Stimulated activated naive CD8-positive, alpha-beta T cell treated with anti-CD3 and anti-CD28 coated beads, Interleukin-15, amount 100 ng/mL, for 72 hours (primary cell): ENCODE measurements around the gene D2HGDH.
"Not testable (repeated sequence)": the region's sequence is repeated elsewhere in the genome, so short reads cannot be mapped to it uniquely, and the experiment has no call there.

Source experiments
- ATAC-seq: fragments of 150-1000 bp; cut with Tn5 transposase; 2 replicates; pipeline ENCODE4 v1.10.0; 2021; ENCODE audit warnings: mild to moderate bottlenecking, moderate library complexity
- DNase-seq, 2 donors: peaks; one replicate each; pipeline ENCODE4 v3.0.0; 2021 to 2022
- H3K27ac Mint-ChIP-seq, 2 donors: one replicate each; pipeline ENCODE4 v1.8.0; 2022; ENCODE audit warnings: mild to moderate bottlenecking in 2 of 2, mixed read lengths in 2 of 2, moderate library complexity in 2 of 2
- H3K27me3 Mint-ChIP-seq: one replicate; pipeline ENCODE4 v1.8.0; 2022; ENCODE audit warnings: mixed read lengths
- H3K4me1 Mint-ChIP-seq: one replicate; pipeline ENCODE4 v1.8.0; 2022; ENCODE audit warnings: mild to moderate bottlenecking, mixed read lengths
- H3K4me3 Mint-ChIP-seq, 2 donors: one replicate each; pipeline ENCODE4 v1.8.0; 2022; ENCODE audit warnings: mild to moderate bottlenecking in 2 of 2, mixed read lengths in 2 of 2, moderate library complexity in 1 of 2
- H3K9me3 Mint-ChIP-seq, 2 donors: one replicate each; pipeline ENCODE4 v1.8.0; 2022; ENCODE audit warnings: mixed read lengths in 2 of 2

Gene D2HGDH

GRCh38 chr2:241777686-241778627 is 43.5 kb downstream of the D2HGDH start:
- Mint-ChIP-seq H3K27ac (peak overlapping the region in 1 of 2 donors; percentile 42), H3K27me3 (peaks cover 19% of the 10 kb centered on the region), H3K9me3 (no peaks in the 10 kb centered on the region), H3K4me1 (peaks cover 6% of the 10 kb centered on the region), H3K4me3 (no peak overlapping the region)
- ATAC-seq (no peak), DNase-seq (no peak)

DNA sequence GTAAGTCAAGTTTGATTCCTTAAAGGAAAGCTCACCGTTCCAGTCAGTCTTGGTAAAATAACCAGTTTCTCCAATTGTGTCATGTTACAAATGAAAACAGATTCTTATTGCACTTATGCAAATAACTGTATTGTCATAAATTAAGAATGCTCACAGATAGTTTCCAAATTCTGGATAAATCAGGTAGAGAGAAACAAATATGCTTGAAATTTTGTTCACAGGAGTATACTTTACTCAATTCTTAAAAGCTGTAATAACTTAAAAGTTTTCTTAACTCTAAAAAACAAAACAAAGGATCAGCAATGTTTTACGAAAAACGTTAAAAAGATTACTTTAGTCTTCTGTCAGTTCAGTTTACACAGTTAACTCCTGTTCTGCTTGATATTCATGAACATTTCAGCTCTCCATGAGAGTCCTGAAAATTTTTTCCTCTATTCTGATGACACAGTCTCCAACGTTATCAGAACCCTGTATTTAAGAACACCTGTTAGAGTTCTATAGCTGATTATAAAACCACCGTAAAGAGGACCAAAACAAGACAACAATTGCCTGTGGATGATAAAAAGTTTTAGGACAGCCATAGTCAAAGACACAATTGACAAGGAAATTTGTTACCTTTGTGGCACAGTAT is 46.6 kb downstream of the D2HGDH start:
- DNase-seq = no peak
- no peak overlapping the region for H3K4me3 Mint-ChIP-seq
- H3K4me1 Mint-ChIP-seq = no peaks in the 10 kb centered on the region
- no peak for ATAC-seq
- no peak overlapping the region for H3K27ac Mint-ChIP-seq
- H3K27me3 Mint-ChIP-seq = peaks cover 8% of the 10 kb centered on the region
- no peaks in the 10 kb centered on the region for H3K9me3 Mint-ChIP-seq

DNA sequence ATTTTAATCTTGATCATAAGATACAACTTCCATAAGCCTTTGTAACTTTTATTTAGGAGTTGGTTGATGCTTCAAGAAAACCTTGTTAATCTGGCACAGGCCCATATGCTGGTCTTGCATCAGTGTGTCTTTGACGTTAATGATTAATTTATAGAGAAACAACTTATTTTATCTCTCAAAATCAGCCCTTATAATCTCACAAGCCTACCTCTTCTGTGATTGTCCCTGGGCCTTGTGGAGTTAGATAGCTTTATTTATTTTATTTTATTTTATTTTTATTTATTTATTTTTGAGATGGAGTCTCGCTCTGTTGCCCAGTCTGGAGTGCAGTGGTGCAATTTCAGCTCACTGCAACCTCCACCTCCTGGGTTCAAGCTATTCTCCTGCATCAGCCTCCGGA is 47.6 kb downstream of the D2HGDH start:
- H3K4me1 Mint-ChIP-seq, DNase-seq, H3K27me3 Mint-ChIP-seq, H3K9me3 Mint-ChIP-seq, H3K27ac Mint-ChIP-seq, H3K4me3 Mint-ChIP-seq, ATAC-seq: not testable (repeated sequence)

GRCh38 chr2:241788135-241788534 is 53.7 kb downstream of the D2HGDH start:
- Mint-ChIP-seq H3K4me3 (peak overlapping the region; percentile 2 to 26), H3K27ac (peak overlapping the region in 1 of 2 donors; percentile 54)
- ATAC-seq = peak; percentile 46

GRCh38 chr2:241788572-241788971 is 54.1 kb downstream of the D2HGDH start:
- peaks cover 27% of the 10 kb centered on the region for H3K4me1 Mint-ChIP-seq
- peak overlapping the region in 1 of 2 donors; percentile 54 for H3K27ac Mint-ChIP-seq
- DNase-seq = peak in 1 of 2 donors; percentile 65
- peak; percentile 99 for ATAC-seq
- peaks cover 10% of the 10 kb centered on the region for H3K27me3 Mint-ChIP-seq
- H3K9me3 Mint-ChIP-seq = peaks cover 12 to 34% of the 10 kb centered on the region in 2 donors
- peak overlapping the region; percentile 2 to 26 for H3K4me3 Mint-ChIP-seq

More at GRCh38 chr2:241788135-241788534, 53.7 kb downstream of the D2HGDH start:
- peaks cover 10% of the 10 kb centered on the region for H3K27me3 Mint-ChIP-seq
- no peak for DNase-seq
- peaks cover 12 to 34% of the 10 kb centered on the region in 2 donors for H3K9me3 Mint-ChIP-seq
- H3K4me1 Mint-ChIP-seq = peaks cover 27% of the 10 kb centered on the region

GRCh38 chr2:241791385-241791784 is 57.0 kb downstream of the D2HGDH start:
- Mint-ChIP-seq H3K9me3 (peaks cover 12 to 34% of the 10 kb centered on the region in 2 donors), H3K4me1 (peaks cover 27% of the 10 kb centered on the region)
- not testable (repeated sequence) for H3K27me3 Mint-ChIP-seq, ATAC-seq, H3K4me3 Mint-ChIP-seq, DNase-seq, H3K27ac Mint-ChIP-seq

DNA sequence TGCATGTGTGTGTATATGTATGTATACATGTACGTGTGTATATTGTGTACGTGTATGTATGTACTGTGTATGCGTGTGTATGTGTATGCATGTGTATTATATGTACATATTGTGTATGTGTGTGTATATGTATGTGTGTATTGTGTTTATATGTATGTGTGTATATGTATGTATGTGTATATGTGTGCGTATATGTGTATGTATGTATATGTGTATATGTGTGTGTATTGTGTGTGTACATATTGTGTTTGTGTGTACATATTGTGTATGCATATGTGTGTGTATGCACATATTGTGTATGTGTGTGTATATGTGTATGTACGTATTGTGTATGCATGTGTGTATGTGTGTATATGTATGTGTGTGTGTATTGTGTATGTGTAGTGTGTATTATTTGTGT is 59.0 kb downstream of the D2HGDH start:
- ATAC-seq = no peak
- peaks cover 10% of the 10 kb centered on the region for H3K27me3 Mint-ChIP-seq

DNA sequence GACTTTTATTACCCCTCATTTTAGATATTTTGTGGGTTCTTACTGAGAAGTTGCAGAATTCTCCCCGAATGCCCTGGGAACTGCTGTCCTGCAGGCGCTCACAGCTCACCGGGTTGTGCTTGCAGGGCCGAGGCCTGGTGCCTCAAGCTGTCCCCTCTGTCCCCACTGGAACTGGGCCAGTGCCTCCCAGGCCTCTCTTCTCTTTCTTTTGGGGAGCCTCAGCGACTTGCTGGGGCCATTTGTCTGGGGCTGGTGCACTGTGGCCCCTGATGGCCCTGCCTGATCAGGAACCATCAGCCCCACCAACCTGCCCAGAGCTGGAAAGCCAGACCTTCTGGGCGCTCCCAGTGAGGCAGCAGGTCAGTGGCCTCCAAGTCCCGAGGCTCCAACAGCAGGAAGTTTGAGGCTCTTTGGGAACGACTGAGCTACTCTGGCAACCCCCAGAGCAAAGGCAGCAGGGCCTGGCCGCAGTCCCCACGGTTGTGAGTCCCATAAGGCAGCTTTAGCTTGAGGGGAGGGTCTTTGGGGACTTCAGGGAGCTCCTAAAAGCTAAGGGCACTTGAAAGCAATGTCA is 59.9 kb downstream of the D2HGDH start:
- no peak overlapping the region for H3K4me3 Mint-ChIP-seq
- no peak for DNase-seq
- no peak overlapping the region for H3K27ac Mint-ChIP-seq
- peaks cover 12 to 15% of the 10 kb centered on the region in 2 donors for H3K9me3 Mint-ChIP-seq
- H3K27me3 Mint-ChIP-seq = peaks cover 10% of the 10 kb centered on the region
- peaks cover 2% of the 10 kb centered on the region for H3K4me1 Mint-ChIP-seq
- no peak for ATAC-seq

More for the DNA sequence above, 59.0 kb downstream of the D2HGDH start:
- Mint-ChIP-seq H3K4me1 (peaks cover 12% of the 10 kb centered on the region), H3K27ac (peak overlapping the region in 1 of 2 donors; percentile 20), H3K9me3 (peaks cover 12 to 24% of the 10 kb centered on the region in 2 donors), H3K4me3 (no peak overlapping the region)
- DNase-seq = no peak

DNA sequence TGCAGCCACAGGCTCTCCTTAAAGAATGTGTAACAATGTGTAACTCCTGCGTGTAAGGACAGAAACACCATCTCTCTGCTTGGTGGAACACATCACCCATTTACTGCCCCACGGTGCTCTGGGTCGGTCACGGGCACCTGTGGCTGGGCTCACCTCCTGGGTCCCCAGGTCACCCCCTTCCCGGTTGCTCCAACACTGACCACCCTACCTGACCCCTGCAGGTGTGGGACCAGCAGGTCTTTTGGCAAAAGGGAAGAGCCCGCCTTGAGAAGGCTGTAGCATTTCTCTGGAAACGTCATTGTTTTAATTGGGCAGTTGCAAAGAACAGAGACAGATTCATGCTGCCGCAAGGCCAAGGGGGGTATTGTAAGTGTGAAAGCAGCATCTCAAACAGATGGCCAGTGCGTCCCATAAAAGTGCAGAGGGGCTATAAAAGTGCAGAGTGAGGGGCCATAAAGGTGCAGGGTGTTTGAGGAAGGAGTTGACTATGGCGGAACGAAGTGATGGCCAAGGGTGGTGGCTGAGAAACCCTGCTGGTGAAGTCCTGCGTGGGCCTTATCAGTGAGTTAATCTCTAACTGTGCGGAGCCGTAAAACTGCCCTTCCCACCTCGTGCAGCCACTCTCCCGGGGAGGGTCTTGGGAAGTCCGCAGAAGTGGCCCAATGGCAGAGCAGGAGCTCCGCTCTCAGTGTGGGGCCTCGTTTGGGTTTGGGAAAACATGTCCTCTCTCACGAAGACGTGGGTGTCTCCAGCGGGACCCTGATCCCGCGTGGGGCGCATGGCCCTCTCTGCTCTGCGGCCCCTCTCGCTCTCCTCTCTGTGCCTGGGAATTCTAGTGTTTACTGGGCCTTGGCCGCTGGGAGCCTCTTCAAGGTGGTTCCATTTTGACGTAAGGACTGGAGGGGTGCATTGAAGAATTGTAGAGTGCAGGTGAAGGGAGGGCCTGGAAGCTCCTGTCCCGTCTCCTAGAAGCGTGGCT is 60.9 kb downstream of the D2HGDH start:
- Mint-ChIP-seq H3K4me3 (no peak overlapping the region), H3K27me3 (peaks cover 8% of the 10 kb centered on the region), H3K27ac (no peak overlapping the region)

DNA sequence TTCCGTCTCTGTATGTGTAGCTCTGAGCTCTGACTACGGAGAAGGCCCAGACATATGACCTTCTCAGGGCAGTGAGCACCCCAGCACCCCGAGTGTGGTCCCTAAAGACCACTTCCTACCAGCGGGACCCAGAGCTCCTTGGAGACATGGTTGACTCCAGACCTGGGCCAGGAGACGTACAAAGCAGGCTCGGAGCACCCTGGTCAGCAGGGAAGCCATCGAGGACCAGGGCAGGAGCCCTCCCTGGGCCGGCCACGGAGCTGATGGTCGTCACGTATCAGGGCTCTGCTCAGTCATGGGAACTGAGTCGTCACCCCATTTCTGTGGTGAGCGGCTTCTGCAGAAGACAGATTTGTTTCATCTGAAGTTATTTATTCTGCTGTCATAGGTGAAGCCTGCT is 61.8 kb downstream of the D2HGDH start:
- peaks cover 6% of the 10 kb centered on the region for H3K27me3 Mint-ChIP-seq
- H3K4me3 Mint-ChIP-seq = no peak overlapping the region
- peak overlapping the region in 1 of 2 donors; percentile 29 for H3K27ac Mint-ChIP-seq
- H3K9me3 Mint-ChIP-seq = peaks cover 0 to under 1% of the 10 kb centered on the region in 2 donors
- no peaks in the 10 kb centered on the region for H3K4me1 Mint-ChIP-seq
- DNase-seq (no peak), ATAC-seq (no peak)

More for the DNA sequence above, 60.9 kb downstream of the D2HGDH start:
- Mint-ChIP-seq H3K9me3 (peaks cover 8 to 10% of the 10 kb centered on the region in 2 donors), H3K4me1 (no peaks in the 10 kb centered on the region)
- DNase-seq (no peak), ATAC-seq (no peak)

DNA sequence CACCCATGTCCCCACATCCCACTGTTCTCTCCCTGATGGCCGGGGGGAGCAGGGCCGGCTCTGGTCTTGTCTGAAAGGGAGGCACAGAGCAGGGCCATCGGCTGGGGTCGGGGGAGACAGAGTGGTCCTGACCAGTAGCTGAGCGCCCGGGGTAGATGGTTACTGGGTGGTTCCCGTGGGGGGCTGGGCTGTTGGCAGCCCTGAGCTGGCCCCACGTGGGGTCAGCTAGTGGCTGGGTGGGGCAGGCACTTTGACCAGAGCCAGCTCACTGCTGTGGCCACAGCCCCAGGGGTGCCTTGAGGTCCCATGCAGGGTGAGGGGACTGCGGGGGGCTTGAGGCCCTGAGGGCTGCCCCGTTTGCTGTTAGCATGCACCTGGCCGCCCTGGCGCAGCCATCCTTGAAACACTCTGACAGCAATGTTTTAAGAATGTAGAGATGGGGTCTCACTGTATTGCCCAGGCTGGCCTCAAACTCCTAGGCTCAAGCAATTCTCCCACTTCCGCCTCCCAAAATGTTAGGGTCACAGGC is 62.2 kb downstream of the D2HGDH start:
- ATAC-seq = peak; percentile 25
- Mint-ChIP-seq H3K27ac (no peak overlapping the region), H3K4me1 (no peaks in the 10 kb centered on the region), H3K9me3 (no peaks in the 10 kb centered on the region), H3K4me3 (no peak overlapping the region), H3K27me3 (peaks cover 10% of the 10 kb centered on the region)
- no peak for DNase-seq

- H3K9me3 Mint-ChIP-seq = no peaks in the 10 kb centered on the region
- no peak overlapping the region for H3K4me3 Mint-ChIP-seq
- H3K27me3 Mint-ChIP-seq = peaks cover 15% of the 10 kb centered on the region
- no peaks in the 10 kb centered on the region for H3K4me1 Mint-ChIP-seq
- no peak for DNase-seq
- H3K27ac Mint-ChIP-seq = no peak overlapping the region
- no peak for ATAC-seq
Measured at GRCh38 chr2:241797441-241798080, 63.1 kb downstream of the D2HGDH start.

GRCh38 chr2:241798081-241798630 is 63.7 kb downstream of the D2HGDH start:
- no peak for DNase-seq
- Mint-ChIP-seq H3K27me3 (peaks cover 18% of the 10 kb centered on the region), H3K4me1 (peaks cover 2% of the 10 kb centered on the region), H3K4me3 (no peak overlapping the region), H3K27ac (no peak overlapping the region), H3K9me3 (no peaks in the 10 kb centered on the region)
- no peak for ATAC-seq
